ENCODE measurements around the gene TLE1. TPM values are rescaled to one million over a fixed set of nuclear protein-coding genes. Genes with fewer than 3 reads are reported as not detected.

Gene TLE1
- total RNA-seq, 1 experiment from 2014 or later: 79.3 TPM

DNA sequence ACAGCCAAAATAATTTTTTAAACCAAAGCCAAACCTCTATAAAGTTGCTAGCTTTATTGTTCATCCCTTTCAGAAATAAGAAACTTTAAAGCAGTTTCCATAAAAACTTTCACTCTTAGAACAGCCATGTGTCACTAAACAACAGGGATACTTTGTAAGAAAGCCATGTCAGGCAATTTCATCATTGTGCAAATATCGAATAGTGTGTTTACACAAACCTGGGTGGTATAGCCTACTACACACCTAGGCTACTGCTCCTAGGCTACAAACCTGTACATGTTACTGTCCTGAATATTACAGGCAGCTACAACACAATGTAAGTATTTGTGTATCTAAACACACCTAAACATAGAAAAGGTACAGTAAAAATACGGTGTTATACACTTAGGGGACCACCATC lies 59.9 kb downstream of the TLE1 start:
- H3K27ac ChIP-seq (ENCODE audit: insufficient read length, low read depth, low read length): no peak overlapping the region
- no peak overlapping the region for H3K9ac ChIP-seq (ENCODE audit: extremely low read depth, insufficient read length, low read length)
- H2BK5ac ChIP-seq (ENCODE audit: insufficient read length, low read length): no peak overlapping the region
- H3K4me1 Mint-ChIP-seq: peaks cover 33% of the 10 kb centered on the region in 2 experiments
- no peak overlapping the region for H3K14ac ChIP-seq (ENCODE audit: insufficient read depth, low read length)
- H3K79me1 ChIP-seq (ENCODE audit: insufficient read depth, low read depth, low read length, poor library complexity, severe bottlenecking): no peaks in the 10 kb centered on the region
- H3K56ac ChIP-seq (ENCODE audit: insufficient read length, low read depth, low read length): no peak overlapping the region
- no peak overlapping the region for H3K4me3 Mint-ChIP-seq
- H3K27me3 Mint-ChIP-seq (ENCODE audit: low read depth): no peaks in the 10 kb centered on the region
- no peak overlapping the region for H2BK20ac ChIP-seq (ENCODE audit: low read depth, low read length, poor library complexity, severe bottlenecking)
- no peaks in the 10 kb centered on the region for H3K9me3 ChIP-seq (ENCODE audit: control insufficient read depth, low read depth, low read length)
- no peak overlapping the region for H4K91ac ChIP-seq (ENCODE audit: insufficient read length, low read depth, low read length)
- no peak overlapping the region for H2BK12ac ChIP-seq (ENCODE audit: insufficient read length, low read depth, low read length)
- H2BK120ac ChIP-seq (ENCODE audit: low read depth, low read length, poor library complexity, severe bottlenecking): no peak overlapping the region
- no peak overlapping the region for H4K8ac ChIP-seq (replicated peaks; ENCODE audit: insufficient read length, low read depth, low read length)
- peaks cover 2% of the 10 kb centered on the region; the same call in 1 of the 2 replicates for H3K4me1 ChIP-seq (ENCODE audit: insufficient read depth, low read length)
- no peak overlapping the region for H2AK5ac ChIP-seq (ENCODE audit: insufficient read length, low read length)
- no peak overlapping the region for H3T11ph ChIP-seq (ENCODE audit: low read length)
- no peaks in the 10 kb centered on the region for H3K27me3 ChIP-seq (ENCODE audit: insufficient read depth, low read length)
- H3K79me2 ChIP-seq (ENCODE audit: insufficient read depth, low read length): no peaks in the 10 kb centered on the region; the same call in 1 of the 2 replicates
- H3K9me3 Mint-ChIP-seq: no peaks in the 10 kb centered on the region
- no peak overlapping the region for H3K4me2 ChIP-seq (ENCODE audit: insufficient read depth, insufficient read length, low read length)
- WGBS (ENCODE audit: extremely low coverage, insufficient read length, low lambda C conversion rate): no CpG with 5 or more reads among the region's 2 CpGs
- no peak overlapping the region for H2BK15ac ChIP-seq (ENCODE audit: low read depth, low read length)
- no peak for DNase-seq
- no peaks in the 10 kb centered on the region for H3K23me2 ChIP-seq (ENCODE audit: insufficient read length, low read depth, low read length, poor library complexity, severe bottlenecking)
- H3K27ac Mint-ChIP-seq: no peak overlapping the region
- peaks cover 11 to 38% (median 27%) of the 10 kb centered on the region in 3 experiments for H3K36me3 Mint-ChIP-seq (ENCODE audit: insufficient read depth in 1 of 3, low read depth in 3 of 3)
- no peak overlapping the region for H3K23ac ChIP-seq (ENCODE audit: insufficient read length, low read depth, low read length)
- H3K18ac ChIP-seq (ENCODE audit: insufficient read length, low read depth, low read length): no peak overlapping the region
- TF ChIP-seq CTCF (conservative IDR thresholded peaks at IDR 0.05): no peak
- no peak overlapping the region for H4K5ac ChIP-seq (ENCODE audit: insufficient read length, low read depth, low read length)
- no peak overlapping the region for H3K4ac ChIP-seq (ENCODE audit: low read depth, low read length)
- H2AFZ ChIP-seq (ENCODE audit: low read length): no peak overlapping the region
- H4K20me1 ChIP-seq (ENCODE audit: control insufficient read depth, insufficient read depth, insufficient read length): no peaks in the 10 kb centered on the region
